22Rv1 (cell line): ENCODE measurements around the gene TNFRSF12A.

ENCODE experiments used
- H3K27ac ChIP-seq: fragments of 450-650 bp; 2 replicates; pipeline ENCODE4 v1.5.1; 2017
- ZFX ChIP-seq: fragments of 450-650 bp; IDR thresholded peaks from 2 replicates; pipeline ENCODE4 v1.6.1; 2017; ENCODE audit warnings: antibody characterized with exemption, borderline replicate concordance
- TF ChIP-seq, protein P1 (sequence below): fragments of 450-650 bp; IDR thresholded peaks from 2 replicates; pipeline ENCODE4 v1.5.1; 2017; ENCODE audit warnings: mild to moderate bottlenecking

The TNFRSF12A gene

DNA sequence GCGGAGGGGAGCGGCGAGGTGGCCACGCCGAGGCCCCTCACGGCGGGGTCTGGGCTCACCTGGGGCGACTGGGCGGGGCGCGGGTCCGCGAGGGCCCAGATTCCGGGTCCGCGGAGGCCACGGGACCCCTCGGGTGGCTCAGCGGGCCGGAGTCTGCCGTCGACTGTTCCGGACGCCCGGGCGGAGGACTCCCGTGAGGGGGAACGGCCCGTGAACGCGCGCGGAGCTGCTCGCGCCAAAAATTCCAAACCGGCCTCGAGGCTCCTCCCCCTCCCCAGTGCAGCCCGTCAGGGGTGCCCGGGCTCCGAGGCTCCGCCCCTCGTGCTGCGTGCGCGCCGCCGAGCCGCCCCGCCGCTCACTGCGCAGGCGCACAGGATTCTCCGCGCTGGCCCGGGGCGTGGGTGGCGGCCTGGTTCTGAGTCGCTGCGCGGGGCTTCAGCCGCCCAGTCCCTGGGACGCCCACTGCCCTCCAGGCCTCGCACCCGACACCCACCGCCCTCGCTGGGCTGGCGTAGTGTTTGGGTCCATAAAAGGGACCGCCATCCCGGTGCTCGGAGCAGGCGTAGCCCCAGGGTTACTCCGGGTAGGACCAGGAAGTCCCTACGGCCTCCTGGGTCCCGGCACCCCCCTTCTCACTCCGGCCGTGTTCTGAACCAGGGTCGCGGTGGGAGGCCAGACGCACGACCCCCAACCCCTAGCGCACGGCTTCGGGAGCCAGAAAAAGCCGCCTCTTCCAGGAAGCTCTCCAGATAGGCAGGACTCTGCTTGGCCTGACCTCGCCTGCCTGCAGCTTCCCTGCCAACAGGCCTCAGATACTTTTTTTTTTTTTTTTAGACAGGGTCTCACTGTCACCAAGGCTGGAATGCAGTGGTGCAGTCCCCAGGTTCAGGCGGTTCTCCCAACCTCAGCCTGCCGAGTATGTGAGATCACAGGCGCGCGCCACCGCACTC, 39.7 kb upstream of the TNFRSF12A start, which contains the start of gene PKMYT1:
PKMYT1 (minus strand) TSS at position 220 of the 950 bp plus-strand sequence. CDS start 789 bp downstream, outside the sequence.
- TF ChIP-seq, protein P1, sequence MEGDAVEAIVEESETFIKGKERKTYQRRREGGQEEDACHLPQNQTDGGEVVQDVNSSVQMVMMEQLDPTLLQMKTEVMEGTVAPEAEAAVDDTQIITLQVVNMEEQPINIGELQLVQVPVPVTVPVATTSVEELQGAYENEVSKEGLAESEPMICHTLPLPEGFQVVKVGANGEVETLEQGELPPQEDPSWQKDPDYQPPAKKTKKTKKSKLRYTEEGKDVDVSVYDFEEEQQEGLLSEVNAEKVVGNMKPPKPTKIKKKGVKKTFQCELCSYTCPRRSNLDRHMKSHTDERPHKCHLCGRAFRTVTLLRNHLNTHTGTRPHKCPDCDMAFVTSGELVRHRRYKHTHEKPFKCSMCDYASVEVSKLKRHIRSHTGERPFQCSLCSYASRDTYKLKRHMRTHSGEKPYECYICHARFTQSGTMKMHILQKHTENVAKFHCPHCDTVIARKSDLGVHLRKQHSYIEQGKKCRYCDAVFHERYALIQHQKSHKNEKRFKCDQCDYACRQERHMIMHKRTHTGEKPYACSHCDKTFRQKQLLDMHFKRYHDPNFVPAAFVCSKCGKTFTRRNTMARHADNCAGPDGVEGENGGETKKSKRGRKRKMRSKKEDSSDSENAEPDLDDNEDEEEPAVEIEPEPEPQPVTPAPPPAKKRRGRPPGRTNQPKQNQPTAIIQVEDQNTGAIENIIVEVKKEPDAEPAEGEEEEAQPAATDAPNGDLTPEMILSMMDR, result no peak
- no peak for TF ChIP-seq ZFX

DNA sequence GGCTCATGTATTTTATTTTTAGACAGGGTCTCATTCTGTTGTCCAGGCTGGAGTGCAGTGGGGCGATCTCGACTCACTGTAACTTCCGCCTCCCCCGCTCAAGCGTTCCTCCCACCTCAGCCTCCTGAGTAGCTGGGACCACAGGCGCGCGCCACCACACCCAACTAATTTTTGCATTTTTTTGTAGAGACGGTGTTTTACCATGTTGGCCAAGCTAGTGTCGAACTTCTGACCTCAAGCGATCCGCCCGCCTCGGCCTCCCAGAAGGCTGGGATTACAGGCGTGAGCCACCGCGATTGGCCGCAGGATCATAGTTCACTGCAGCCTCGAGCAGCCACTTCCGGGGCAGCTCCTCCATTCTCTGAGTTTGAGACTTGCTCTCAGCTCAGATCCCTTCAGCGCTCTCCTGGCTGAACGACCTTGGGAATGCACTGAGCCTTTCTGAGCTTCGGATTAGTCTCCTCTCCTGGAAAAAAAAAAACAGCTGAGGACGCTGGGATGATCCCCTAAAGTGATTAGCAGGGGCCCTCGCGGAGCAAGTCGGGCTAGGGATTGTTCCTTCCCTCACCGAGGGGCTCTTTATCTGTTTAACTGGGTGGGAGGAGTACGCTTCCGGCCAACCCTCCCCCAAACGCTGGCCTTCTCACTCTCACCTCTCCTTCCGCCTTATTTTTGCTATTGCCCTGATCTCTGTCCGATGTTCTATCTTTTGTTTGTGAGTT, 38.8 kb upstream of the TNFRSF12A start:
- TF ChIP-seq, protein P1, result no peak
- no peak for TF ChIP-seq ZFX
- H3K27ac ChIP-seq, result peak overlapping the region; percentile 99

More for the DNA sequence above, 39.7 kb upstream of the TNFRSF12A start, which contains the start of gene PKMYT1:
- H3K27ac ChIP-seq, result peak within 1 kb of the TSS; percentile 99

DNA sequence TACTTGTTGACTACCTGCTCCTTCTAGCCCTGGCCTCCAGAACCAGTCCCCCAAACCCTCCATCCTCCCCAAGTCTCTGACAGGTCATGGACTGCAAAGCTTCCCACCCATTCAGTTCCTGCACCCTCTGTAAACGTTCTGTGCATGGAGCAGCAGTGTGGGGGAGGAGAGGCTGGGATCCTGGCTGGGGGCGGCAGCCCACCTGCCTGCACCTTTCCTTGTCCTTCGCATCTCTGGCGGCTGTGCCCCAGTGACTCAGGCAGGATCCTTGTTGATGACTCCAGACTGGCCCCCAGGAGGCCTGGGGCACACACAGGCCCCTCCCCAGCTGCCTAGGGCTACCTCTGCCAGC, 38.3 kb upstream of the TNFRSF12A start:
- H3K27ac ChIP-seq, result peak overlapping the region; percentile 99; the same call in 1 of the 2 replicates

DNA sequence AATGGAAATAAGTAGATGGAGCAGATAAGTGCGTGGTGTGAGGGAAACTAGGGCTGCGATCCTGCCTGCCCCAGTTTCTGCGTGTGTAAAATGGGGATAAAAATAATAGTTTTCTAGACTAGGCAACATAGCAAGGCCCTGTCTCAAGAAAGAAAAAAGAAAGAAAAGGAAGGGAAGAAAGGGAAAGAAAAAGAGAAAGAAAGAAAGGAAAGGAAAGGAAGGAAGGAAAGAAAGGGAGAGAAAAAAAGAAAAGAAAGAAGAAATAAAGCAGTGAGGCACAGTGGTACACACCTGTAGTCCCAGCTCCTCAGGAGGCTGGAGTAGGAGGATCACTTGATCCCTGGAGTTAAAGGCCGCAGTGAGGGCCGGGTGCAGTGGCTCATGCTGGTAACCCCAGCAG, 37.8 kb upstream of the TNFRSF12A start:
- peak overlapping the region; percentile 99; the same call in 1 of the 2 replicates for H3K27ac ChIP-seq
- no peak for TF ChIP-seq ZFX
- TF ChIP-seq, protein P1, result no peak

More for the DNA sequence above, 38.3 kb upstream of the TNFRSF12A start:
- no peak for TF ChIP-seq ZFX
- TF ChIP-seq, protein P1, result no peak

DNA sequence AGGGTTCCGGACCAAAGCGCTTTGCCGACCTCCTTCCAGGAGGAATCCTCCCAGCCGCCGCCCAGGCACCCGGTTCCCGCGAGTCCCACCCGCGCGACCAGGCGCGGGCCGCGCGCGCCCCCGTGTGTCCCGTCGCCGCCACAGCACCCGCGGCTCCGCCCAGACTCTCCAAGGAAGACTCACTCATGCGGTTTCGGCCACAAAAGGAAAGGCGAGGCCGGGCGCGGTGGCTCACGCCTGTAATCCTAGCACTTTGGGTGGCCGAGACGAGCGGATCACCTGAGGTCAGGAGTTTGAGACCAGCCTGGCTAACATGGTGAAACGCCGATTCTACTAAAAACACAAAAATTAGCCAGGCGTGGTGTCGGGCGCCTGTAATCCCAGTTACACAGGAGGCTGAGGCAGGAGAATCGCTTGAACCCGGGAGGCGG, 36.4 kb upstream of the TNFRSF12A start:
- TF ChIP-seq, protein P1, result peak; percentile 97
- no peak for TF ChIP-seq ZFX
- H3K27ac ChIP-seq, result peak overlapping the region; percentile 41; the same call in 1 of the 2 replicates

DNA sequence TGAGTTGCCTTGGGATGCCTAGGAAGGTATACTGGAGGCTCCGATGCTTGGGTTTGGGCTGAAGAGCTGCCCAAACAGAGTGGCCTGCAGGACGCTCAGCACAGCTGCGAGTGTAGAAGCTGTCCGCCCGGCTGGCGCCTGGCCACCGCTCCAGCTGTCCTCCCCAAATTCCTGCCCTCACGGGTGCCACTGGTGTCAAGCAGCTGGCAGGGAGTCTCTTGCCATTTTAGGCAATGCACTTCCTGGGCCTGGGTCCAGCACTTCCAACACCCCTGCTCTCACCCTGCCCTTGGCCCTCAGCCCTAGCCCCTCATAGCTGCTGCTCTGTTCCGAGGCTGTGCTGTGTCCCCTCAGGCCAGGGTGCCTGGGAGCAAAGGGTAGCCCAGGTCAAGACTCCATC, 34.7 kb upstream of the TNFRSF12A start:
- TF ChIP-seq, protein P1, result no peak
- TF ChIP-seq ZFX, result no peak
- H3K27ac ChIP-seq, result no peak overlapping the region
